Body of pancreas (tissue), 4 donors: Measurements from ENCODE around the gene TMEM151B.

Source experiments
- POLR2A ChIP-seq, 3 donors: fragments of 450-650 bp; IDR thresholded peaks; one replicate each; pipeline ENCODE4 v1.6.1; 2016; ENCODE audit warnings: antibody characterized with exemption in 3 of 3, mild to moderate bottlenecking in 2 of 3
- TF ChIP-seq, protein P1 (sequence below), 7 experiments: fragments of 450-650 bp in 4 of 7; fragments of 200-600 bp in 3 of 7; sonication (generic) in 3 of 7; IDR thresholded peaks; one replicate each; pipeline ENCODE4 v1.5.1; 2016 to 2019; ENCODE audit warnings: antibody characterized with exemption in 7 of 7

DNA sequence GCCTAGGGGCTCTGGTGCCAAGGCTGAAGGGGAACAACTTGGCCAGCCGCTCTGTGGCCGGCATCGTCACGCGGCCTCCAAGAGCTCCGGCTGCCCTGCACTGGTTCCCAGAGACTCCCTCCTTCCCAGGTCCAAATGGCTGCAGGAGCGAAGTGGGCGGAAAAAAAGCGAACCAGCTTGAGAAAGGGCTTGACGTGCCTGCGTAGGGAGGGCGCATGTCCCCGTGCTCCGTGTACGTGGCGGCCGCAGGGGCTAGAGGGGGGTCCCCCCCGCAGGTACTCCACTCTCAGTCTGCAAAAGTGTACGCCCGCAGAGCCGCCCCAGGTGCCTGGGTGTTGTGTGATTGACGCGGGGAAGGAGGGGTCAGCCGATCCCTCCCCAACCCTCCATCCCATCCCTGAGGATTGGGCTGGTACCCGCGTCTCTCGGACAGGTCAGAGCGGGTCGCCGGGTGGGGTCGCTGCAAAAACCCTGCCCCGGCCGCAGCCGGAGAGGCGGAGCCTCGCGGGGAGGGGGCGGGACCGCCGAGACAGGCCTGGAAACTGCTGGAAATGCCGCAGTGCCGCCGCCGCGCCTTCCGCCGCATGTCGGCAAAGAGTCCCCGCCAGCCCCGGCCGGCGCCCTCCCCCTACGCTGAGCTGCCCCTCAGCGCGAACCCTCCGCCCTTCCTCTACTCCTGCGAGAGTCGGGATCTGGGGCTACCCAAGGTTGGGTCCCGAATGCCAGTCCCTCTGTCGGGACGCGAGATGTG is 24.2 kb upstream of the TMEM151B start:
- TF ChIP-seq, protein P1, sequence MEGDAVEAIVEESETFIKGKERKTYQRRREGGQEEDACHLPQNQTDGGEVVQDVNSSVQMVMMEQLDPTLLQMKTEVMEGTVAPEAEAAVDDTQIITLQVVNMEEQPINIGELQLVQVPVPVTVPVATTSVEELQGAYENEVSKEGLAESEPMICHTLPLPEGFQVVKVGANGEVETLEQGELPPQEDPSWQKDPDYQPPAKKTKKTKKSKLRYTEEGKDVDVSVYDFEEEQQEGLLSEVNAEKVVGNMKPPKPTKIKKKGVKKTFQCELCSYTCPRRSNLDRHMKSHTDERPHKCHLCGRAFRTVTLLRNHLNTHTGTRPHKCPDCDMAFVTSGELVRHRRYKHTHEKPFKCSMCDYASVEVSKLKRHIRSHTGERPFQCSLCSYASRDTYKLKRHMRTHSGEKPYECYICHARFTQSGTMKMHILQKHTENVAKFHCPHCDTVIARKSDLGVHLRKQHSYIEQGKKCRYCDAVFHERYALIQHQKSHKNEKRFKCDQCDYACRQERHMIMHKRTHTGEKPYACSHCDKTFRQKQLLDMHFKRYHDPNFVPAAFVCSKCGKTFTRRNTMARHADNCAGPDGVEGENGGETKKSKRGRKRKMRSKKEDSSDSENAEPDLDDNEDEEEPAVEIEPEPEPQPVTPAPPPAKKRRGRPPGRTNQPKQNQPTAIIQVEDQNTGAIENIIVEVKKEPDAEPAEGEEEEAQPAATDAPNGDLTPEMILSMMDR (IDR thresholded peaks at IDR 0.05): peak in 3 of 7 experiments; percentile 22 to 44 (median 23)
- peak in 2 of 3 donors; percentile 12 to 42 for TF ChIP-seq POLR2A (IDR thresholded peaks at IDR 0.05)
